GM19035 (cell line): ENCODE measurements around the gene NCLN.
"Not testable (repeated sequence)": the region's sequence is repeated elsewhere in the genome, so short reads cannot be mapped to it uniquely, and the experiment has no call there.

Experiments used
- ATAC-seq: cut with Tn5 transposase; IDR thresholded peaks from one replicate; pipeline ENCODE4 v1.9.1; 2021; ENCODE audit not compliant: unreplicated experiment

Gene NCLN

DNA sequence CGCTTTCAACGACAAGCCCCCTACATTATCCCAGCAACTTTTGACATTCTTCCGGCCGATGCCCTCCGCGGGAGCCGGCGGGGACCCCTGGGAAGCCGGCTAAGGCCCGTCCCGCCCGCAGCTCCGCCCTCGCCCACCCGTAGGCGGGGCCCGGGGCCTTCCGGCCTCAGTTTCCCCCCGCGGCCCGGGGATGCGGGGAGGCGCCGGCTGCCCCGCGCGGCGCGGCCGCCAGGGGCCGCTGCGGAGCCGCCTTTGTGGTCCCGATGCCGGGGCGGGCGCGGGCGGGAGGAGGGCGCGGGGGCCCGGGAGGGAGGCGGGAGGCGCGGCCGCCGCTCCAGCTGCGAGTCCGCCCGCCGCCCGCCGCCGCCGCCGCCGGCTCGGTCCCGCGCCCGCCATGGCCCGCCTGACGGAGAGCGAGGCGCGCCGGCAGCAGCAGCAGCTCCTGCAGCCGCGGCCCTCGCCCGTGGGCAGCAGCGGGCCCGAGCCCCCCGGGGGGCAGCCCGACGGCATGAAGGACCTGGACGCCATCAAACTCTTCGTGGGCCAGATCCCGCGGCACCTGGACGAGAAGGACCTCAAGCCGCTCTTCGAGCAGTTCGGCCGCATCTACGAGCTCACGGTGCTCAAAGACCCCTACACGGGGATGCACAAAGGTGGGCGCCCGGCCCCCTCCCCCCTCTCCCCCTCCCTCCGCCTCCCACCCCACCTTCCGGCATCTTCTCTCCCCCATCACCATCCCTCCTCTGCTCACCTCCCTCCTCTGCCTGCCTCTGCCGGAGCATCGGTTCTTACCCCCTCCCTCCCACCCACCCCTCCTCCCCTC is 38.8 kb downstream of the NCLN start, which contains the start of gene CELF5:
TSS of gene CELF5 (plus strand) at position 316 of the 823 bp plus-strand sequence. CDS start at position 395, 79 bp downstream.
- no peak for ATAC-seq

DNA sequence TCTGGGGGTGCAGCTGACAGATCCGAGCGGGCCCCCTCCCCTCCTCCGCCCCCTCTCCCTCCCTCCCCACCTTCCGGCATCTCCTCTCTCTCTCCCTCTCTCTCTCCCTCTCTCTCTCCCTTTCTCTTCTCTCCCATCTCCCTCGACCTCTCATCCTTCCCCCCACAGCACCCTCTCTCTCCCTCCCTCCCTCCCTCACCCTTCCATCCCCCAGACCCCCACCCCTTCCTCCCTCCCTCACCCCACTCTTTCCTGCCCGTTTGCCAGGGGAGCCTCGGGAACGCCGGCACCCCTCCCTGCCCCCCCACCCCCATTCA is 39.4 kb downstream of the NCLN start:
- no peak for ATAC-seq

DNA sequence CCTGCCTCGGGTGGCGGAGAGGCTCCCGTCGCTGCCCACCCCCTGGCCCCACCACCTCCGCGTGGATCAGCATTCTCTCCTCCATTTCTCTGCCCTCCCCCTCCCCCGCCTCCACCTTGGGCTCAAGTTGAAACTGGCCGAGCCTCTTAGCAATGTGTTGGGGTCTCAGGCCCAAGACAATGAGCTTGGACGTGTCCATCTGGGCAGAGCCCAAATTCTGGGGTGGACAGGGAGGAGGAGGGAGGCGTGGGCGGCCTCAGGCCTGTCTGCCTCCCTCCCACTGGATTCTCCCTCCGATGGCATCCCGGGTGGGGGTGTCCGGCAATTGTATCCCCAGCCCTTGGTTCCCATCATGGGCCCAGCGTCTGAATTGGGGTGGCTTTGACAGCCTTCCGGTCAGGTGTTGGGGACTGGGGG is 40.0 kb downstream of the NCLN start:
- ATAC-seq, result no peak

DNA sequence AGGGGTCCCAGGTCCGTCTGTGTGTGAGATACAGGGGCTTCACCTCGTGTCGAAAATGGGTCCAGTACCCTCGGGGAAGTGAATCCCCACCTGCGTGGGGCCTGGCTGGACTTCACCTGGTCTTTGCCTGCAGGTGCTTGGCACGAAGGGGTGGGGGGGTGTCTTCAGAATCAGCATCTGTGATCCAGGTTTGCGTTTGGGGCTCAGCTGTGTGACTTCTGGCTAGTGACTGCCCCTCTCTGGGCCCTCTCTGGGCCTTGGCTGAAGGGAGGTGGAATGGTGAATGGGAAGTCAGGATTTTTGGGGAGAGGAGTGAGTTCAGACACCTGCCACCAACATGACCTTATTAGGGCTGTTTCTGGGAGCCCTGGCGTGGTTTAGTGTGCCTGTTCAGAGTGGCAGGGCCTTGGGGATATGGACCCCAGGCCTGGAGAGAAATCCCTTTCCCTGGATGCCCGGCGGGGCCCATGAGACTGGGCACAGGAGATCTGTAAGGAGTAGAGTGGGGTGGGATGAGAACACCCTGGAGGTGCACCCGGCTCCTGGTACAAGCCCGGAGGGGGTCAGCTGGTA is 41.4 kb downstream of the NCLN start:
- no peak for ATAC-seq

DNA sequence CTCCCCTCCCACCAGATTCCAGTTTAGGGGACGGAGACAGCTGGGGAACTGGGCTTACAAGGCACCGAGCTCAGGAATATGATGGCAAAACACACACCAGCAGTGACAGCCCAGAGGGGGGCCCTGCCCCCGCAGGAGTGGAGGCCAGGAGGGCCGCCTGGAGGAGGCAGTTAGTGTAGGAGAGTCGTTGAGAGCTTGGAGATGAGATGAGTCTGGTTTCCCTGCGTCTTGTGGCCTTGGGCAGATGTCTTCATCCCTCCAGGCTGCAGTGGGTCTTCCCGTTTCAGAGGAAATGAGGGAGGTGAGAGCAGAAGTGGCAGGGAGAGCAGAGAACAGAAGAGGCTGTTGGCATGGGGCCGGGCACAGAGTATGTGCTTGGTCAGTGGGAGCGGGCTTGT is 43.6 kb downstream of the NCLN start:
- ATAC-seq, result no peak

DNA sequence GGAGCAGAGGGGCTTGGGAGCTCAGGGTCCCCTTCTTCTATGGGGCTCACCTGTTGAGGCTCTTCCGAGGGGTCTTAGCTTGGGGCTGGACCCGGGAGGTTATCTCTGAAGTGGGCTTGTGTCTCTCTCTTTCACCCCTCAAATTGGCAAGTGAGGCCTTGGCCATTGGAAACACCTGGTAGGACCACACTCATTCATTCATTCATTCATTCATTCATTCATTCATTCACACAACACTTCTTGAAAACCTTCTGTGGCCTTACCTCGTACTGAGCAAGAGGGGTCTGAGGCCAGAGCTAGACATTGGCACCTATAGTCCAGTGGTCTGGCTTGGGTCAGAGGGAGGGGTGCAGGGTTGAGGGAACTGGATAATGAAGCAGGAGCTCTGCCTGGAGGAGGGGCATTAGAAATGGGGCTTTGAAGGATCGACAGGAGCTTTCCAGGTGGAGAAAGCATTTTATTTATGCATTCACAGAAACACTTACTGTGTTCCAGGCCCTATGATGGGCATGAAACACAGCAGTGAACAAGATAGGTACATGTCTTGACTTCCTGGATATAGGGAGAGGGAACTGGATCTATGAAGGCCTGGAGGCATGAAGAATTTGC is 44.3 kb downstream of the NCLN start:
- ATAC-seq, result no peak

DNA sequence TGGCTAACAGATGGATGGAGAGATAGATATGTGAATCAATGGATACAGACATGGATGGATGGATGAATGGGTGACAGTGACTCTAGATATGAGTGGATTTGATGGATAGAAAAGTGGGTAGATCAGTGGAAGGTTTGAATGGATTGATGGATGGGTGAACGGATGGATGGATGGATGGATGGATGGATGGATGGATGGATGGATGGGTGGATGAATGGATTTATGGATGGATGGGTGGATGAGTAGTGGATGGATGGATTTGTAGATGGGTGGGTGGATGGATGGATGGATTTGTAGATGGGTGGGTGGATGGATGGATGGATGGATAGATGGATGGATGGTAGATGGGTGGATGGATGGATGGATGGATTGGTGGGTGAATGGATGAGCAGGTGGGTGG is 45.6 kb downstream of the NCLN start:
- no peak for ATAC-seq

DNA sequence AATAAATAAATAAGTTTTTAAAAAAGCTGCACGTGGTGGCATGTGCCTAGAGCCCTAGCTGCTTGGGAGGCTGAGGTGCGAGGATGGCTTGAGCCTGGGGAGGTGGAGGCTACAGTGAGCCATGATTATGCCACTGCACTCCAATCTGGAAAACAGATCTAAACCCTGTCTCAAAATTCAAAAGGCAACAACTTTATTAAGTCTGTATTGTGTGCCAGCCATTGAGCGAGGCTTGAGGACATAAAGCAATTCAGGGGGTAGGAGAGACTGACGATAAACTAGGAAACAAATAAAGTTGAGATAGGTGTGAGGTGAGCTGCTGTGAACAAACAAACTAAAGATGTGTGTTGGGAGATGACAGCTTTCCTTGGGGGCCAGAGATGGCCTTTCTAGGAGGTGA is 47.4 kb downstream of the NCLN start:
- no peak for ATAC-seq

DNA sequence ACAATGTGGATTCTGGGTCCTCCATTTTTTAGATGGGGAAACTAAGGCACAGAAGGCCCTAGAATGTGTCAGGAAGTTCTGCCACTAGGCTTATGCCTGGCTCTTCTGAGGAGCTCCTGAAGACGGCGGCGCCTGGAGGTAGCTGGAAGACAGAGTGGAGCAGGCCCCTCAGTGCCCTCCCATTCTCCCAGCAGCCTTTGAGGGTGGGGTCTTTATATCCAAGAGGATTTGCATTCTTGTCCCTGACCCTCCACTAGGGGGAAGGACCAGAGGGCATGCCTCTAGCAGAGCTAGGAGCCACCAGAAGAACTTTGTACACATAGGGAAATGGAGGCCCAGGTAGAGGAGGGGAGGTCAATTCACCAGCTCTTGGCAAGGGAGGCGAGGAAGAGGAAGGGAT is 48.1 kb downstream of the NCLN start:
- no peak for ATAC-seq

DNA sequence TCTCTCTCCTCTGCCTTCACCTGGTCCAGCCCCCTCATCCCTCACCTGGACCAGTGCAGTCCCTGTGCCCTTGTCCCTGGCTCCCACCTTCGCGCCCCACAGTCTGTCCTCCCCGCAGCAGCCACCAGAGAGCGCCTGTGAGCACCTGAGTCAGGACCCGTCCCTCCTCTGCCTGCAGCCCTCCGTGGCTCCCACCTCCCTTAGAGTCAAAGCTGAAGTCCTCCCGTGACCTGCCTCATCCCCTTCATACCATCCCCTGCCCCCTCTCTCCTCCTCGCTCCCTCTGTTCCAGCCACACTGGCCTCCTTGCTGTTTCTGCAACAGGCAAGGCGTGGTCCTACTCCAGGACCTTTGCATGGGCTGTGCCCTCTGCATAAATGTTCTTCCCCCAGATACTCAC is 49.1 kb downstream of the NCLN start:
- ATAC-seq, result no peak

DNA sequence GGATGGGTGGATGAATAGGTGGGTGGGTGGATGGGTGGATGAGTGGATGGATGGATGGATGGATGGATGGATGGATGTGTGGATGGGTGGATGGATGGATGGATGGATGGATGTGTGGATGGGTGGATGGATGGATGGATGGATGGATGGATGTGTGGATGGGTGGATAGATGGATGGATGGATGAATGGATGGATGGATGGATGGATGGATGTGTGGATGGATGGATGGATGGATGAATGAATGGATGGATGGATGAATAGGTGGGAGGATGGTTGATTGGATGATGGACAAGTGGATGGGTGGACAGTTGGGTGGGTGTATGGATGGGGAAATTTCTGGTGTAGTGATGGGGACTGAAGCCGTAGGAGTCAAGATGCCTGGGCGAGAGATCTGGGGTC is 49.9 kb downstream of the NCLN start:
- not testable (repeated sequence) for ATAC-seq

DNA sequence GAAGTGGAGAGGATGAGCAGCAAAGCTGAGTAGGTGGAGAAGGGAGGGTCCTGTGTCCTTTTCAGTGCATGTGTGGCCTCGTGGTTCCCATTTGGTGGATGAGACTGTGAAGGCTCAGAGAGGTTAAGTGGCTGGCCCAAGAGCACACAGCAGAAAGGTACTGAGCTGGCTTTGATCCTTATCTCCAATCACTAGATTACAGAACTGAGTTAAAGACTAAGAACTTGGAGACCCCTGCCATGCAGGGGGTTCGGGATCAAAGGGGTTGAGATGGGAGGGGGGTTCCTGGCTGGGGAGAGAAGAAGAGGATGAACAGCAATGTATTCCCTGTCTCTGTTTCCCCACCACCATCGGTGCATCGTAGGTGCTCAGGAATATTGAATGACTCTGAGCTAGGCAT is 50.5 kb downstream of the NCLN start:
- ATAC-seq, result no peak

DNA sequence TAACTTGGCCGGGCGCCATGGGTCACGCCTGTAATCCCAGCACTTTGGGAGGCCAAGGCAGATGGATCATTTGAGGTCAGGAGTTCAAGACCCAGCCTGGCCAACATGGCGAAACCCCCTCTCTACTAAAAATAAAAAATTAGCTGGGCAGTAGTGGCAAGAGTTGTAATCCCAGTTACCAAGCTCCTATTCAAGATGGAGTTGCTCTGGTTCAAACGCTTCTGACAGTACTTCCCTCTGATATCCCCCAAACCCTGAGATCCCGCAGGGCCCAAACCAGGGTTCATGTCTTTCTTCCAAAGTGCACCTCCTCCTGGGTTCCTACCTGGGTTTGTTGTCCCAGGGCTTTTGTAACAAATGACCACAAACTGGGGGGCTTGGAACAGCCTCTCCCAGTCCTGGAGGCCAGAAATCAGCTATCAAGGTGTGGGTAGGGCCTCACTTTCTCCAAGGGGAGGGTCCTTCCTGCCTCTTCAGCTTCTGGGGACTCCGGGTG is 52.4 kb downstream of the NCLN start:
- no peak for ATAC-seq

DNA sequence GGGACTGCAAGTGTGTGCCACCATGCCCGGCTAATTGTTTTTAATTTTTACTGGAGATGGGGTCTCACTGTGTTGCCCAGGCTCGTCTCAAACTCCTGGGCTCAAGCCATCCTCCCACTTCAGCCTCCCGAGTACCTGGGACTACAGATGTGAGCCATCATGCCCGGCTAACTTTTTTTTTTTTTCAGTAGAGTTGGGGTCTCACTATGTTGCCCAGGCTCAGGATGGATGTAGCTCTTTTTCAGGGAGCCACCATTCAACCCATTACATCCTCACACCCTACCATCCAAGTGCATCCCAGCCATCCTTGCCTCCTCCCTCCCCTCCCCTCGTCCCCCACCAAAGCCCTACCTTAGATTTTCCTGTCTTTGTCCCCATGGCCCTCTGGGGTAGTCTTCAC is 53.6 kb downstream of the NCLN start:
- ATAC-seq, result no peak

DNA sequence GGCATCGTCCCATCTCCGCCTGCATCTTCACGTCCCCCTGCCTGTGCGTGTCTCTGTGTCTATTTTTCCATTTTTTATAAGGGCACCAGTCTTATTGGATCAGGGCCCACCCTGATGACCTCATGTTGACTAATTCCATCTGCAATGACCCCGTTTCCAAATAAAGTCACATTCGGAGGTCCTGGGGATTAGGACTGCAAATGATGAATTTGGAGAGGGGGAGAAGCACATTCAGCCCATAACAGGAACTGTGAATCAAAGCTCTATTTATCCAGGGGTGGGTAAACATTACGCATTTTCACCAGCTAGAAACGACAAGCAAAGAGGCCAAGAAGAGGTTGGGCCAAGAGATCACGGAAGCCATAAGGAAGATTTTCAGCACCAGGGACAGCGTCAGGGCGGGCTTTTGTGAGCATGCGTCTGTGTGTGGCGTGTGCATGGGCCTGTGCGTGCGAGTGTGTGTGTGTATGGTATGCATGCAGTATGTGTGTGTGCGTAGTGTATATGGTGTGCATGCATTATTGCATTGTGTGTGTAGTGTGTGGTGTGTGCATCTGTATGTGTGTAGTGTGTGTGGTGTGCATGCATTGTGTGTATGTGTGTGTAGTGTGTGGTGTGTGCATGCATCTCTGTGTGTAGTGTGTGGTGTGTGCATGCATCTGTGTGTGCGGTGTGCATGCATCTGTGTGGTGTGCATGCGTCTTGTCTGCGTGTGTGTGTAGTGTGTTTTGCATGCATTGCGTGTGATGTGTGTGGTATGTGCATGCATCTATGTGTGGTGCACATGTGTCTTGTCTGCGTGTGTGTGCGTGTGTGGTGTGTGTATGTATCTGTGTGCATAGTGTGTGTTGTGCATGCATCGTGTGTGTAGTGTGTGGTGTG is 58.3 kb downstream of the NCLN start:
- no peak for ATAC-seq

DNA sequence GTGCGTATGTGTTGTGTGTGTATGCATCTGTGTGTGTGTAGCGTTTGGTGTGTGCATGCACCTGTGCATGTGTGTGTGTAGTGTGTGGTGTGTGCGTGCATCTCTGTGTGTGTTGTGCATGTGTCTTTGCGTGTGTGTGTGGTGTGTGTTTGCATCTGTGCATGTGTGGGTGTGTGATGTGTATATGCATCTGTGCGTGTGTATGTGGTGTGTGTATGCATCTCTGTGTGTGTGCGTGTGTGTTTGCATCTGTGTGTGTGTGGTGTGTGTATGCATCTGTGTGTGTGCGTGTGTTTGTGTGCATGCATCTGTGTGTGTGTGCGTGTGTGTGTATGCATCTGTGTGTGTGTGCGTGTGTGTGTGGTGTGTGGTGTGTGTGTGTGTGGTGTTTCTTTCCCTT is 59.3 kb downstream of the NCLN start:
- no peak for ATAC-seq

DNA sequence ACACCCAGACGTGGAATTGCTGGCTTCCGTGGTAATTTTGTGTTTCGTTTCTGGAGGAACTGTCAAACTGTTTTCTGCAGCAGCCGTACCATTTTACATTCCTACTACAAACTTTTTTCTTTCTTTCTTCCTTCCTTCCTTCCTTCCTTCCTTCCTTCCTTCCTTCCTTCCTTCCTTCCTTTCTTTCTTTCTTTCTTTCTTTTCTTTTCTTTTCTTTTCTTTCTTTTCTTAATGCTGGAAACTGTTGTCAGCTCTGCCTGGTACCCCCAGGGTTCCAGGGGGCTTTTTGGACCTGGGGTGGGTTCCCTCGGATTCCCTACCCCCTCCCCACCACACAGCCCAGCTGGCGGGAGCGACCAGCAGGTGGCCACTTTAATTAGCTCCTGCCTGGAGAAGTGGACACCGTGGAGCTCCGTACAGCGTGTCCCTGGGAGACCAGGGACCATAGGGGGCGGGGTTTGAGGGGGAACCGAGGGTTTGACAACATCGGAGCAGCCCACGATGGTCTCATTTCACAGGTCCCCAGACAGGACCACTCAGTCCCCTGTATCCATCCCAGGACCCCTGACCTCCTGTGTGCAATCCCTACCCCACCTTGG is 63.1 kb downstream of the NCLN start:
- no peak for ATAC-seq

DNA sequence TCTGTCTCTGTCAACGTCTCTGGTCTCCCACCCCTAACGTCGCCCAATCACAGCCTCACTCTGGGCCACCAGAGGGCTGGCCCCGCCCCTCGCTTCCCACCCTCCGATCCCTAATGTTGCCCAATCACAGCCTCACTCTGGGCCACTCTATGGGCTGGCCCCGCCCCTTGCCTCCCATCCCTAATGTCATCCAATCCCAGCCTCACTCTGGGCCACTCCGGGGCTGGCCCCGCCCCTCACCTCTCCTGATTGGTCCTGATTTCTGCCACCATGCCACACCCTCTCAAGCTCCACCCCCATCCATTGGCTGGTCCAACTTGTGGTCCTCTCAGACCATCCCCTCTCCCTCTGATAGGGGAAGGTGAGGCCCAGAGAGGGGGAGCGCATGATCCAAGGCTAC is 63.7 kb downstream of the NCLN start:
- no peak for ATAC-seq

DNA sequence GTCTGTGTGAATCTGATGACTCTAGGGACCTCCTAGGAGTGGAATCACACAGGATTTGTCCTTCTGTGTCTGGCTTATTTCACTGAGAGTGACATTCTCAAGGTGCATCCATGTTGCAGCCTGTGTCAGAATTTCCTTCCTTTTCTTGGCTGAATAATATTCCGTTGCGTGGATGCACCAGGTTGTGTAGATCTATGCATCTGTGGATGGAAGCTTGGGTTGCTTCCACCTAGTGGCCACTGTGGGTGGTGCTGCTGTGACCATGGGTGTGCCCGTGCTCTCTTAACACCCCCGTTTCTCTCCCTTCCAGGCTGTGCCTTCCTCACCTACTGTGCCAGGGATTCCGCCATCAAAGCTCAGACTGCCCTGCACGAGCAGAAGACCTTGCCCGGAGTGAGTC is 64.9 kb downstream of the NCLN start:
- no peak for ATAC-seq

DNA sequence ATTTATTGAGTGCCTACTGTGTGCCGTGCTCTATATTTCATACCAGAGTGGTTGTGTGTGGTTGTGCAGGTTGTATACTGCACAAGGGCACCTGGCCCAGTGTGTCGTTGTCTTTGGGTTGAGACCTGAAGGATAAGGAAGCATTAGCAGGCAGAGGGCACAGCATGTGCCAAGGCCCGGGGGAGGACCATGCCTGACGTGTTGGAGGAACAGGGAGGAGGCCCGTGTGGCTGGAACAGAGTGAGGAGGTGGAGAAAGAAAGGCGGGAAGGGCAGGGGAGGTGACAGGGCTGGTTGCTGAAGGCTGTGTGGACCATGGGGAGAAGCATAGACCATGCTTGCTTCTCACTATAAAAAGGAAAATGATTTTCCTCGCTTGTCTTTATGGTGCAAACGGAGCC is 65.5 kb downstream of the NCLN start:
- no peak for ATAC-seq

DNA sequence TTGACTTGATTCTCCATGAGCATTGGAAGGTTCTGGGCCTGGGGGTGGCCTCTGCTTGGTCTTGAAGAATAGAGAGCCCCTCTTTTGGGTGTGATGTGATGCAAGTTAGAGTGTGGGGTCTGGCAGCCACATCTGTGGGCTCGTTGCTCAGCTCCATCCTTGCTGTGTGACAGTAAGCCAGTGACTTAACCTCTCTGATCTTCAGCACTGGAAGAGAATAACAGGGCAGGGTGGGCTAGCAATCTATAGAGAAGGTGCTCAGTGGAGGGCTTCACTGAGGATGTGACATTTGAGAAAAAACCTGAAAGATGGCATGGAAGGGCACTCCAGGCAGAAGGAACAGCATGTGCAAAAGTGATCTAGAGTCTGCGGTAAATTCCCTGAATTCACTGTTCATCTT is 66.9 kb downstream of the NCLN start:
- no peak for ATAC-seq
